Left cardiac atrium (tissue), 4 donors: ENCODE measurements around the gene KCNG2. TPM values are rescaled to one million over a fixed set of nuclear protein-coding genes. Genes with fewer than 3 reads are reported as not detected.

Experiments
- ATAC-seq, 2 donors: fragments of 200-7000 bp; cut with Tn5 transposase; one replicate each; pipeline ENCODE4 v1.9.1; 2020; ENCODE audit warnings: mild to moderate bottlenecking in 2 of 2, moderate library complexity in 2 of 2
- DNase-seq: peaks from one replicate; pipeline ENCODE4 v3.0.0-alpha.2; 2020
- intact Hi-C, 2 donors: fragments of 100-400 bp; cut with DNase I; formaldehyde crosslinking; loops; one replicate each; pipeline versions ENCODE4 v1.14.1 to v1.15.1; 2022 to 2023
- total RNA-seq, 2 donors: library from RNA; stranded (reverse); fragmentation: NEBNext Ultra II Directional; extraction: Animal tissue kit (Norgen Biotek cat#: 25700); gene quantifications; one replicate each; pipeline ENCODE4 v1.2.1, GENCODE V29; 2021
- donor health status: DM: no; HTN: yes; CAD: no.
- donor health status: DM: no; HTN: yes; CAD: no; lungs with severe emphysema.
- donor health status: DM: yes; HTN: yes; CAD: no.
- donor health status: Dilated cardiomyopathy.

The KCNG2 gene
- total RNA-seq, 2 donors from 2014 or later = 0.15 TPM; not detected in 1

- intact Hi-C loops = no loop called here
- ATAC-seq (no peak), DNase-seq (no peak)
Observed at GRCh38 chr18:79765491-79766245, 32.1 kb upstream of the KCNG2 start.

- ATAC-seq (no peak), DNase-seq (no peak)
- intact Hi-C loops = no loop called here
Observed at GRCh38 chr18:79766308-79766707, 31.4 kb upstream of the KCNG2 start.

- ATAC-seq (no peak), DNase-seq (no peak)
- intact Hi-C loops = no loop called here
Observed at GRCh38 chr18:79768745-79769144, 29.0 kb upstream of the KCNG2 start.

GRCh38 chr18:79769698-79770500 lies 27.8 kb upstream of the KCNG2 start:
- intact Hi-C loops = no loop called here
- DNase-seq (no peak), ATAC-seq (no peak)

GRCh38 chr18:79770501-79770815 lies 27.3 kb upstream of the KCNG2 start:
- intact Hi-C loops = no loop called here
- no peak for ATAC-seq
- DNase-seq = no peak

GRCh38 chr18:79770826-79771225 lies 26.9 kb upstream of the KCNG2 start:
- intact Hi-C loops = no loop called here
- ATAC-seq (no peak), DNase-seq (no peak)

- intact Hi-C loops = no loop called here
- ATAC-seq (no peak), DNase-seq (no peak)
Observed at GRCh38 chr18:79771446-79772107, 26.2 kb upstream of the KCNG2 start.

GRCh38 chr18:79772108-79772864 lies 25.5 kb upstream of the KCNG2 start:
- intact Hi-C loops = no loop called here
- ATAC-seq = no peak
- no peak for DNase-seq

- intact Hi-C loops = no loop called here
- DNase-seq = no peak
- no peak for ATAC-seq
Observed at GRCh38 chr18:79772865-79773696, 24.7 kb upstream of the KCNG2 start.

GRCh38 chr18:79774111-79774510 lies 23.6 kb upstream of the KCNG2 start:
- DNase-seq (no peak), ATAC-seq (no peak)
- intact Hi-C loops = no loop called here

GRCh38 chr18:79775441-79776221 lies 22.1 kb upstream of the KCNG2 start:
- ATAC-seq (no peak), DNase-seq (no peak)
- intact Hi-C loops = no loop called here

- ATAC-seq = no peak
Observed at GRCh38 chr18:79776674-79777073, 21.1 kb upstream of the KCNG2 start.

GRCh38 chr18:79778291-79778791 lies 19.4 kb upstream of the KCNG2 start:
- DNase-seq (no peak), ATAC-seq (no peak)
- intact Hi-C loops = no loop called here

More at GRCh38 chr18:79776674-79777073, 21.1 kb upstream of the KCNG2 start:
- intact Hi-C loops = no loop called here
- DNase-seq = no peak

GRCh38 chr18:79779021-79779699 lies 18.6 kb upstream of the KCNG2 start:
- ATAC-seq = no peak
- intact Hi-C loops = no loop called here
- DNase-seq = no peak

GRCh38 chr18:79779700-79780190 lies 18.0 kb upstream of the KCNG2 start:
- ATAC-seq (no peak), DNase-seq (no peak)
- intact Hi-C loops = no loop called here

- DNase-seq = no peak
- intact Hi-C loops = no loop called here
- no peak for ATAC-seq
Observed at GRCh38 chr18:79780547-79780946, 17.2 kb upstream of the KCNG2 start.

GRCh38 chr18:79781331-79781941 lies 16.3 kb upstream of the KCNG2 start:
- intact Hi-C loops = no loop called here
- DNase-seq = no peak
- ATAC-seq = no peak
